HepG2 (cell line): ENCODE measurements around the gene SMIM44. TPM values are rescaled to one million over a fixed set of nuclear protein-coding genes. Genes with fewer than 3 reads are reported as not detected.

Source experiments
- HMG20B ChIP-seq: conservative IDR thresholded peaks from 2 replicates; pipeline ENCODE4 v1.6.1; 2016; ENCODE audit warnings: missing genetic modification reagents, missing compliant biosample characterization
- MZF1 ChIP-seq: sonication (generic); formaldehyde crosslinking; IDR thresholded peaks from 2 replicates; pipeline ENCODE4 v1.8.1; 2023; ENCODE audit warnings: mild to moderate bottlenecking, missing genetic modification reagents, borderline replicate concordance
- SMYD3 ChIP-seq: sonication (generic); formaldehyde crosslinking; IDR thresholded peaks from 2 replicates; pipeline ENCODE4 v1.8.1; 2023; ENCODE audit warnings: mild to moderate bottlenecking, missing genetic modification reagents
- SRF ChIP-seq: IDR thresholded peaks from 2 replicates; pipeline ENCODE4 v1.6.1; 2011; ENCODE audit warnings: mild to moderate bottlenecking, low read depth, low read length, moderate library complexity
- ZNF329 ChIP-seq: sonication (generic); formaldehyde crosslinking; IDR thresholded peaks from 2 replicates; pipeline ENCODE4 v1.9.0; 2021; ENCODE audit warnings: low read depth, mild to moderate bottlenecking, missing genetic modification reagents
- ZNF407 ChIP-seq: sonication (generic); formaldehyde crosslinking; IDR thresholded peaks from one replicate; pipeline ENCODE4 v1.5.1; 2020; ENCODE audit warnings: mild to moderate bottlenecking, missing genetic modification reagents; ENCODE audit errors: not compliant biosample characterization
- ZNF564 ChIP-seq: sonication (generic); formaldehyde crosslinking; IDR thresholded peaks from 2 replicates; pipeline ENCODE4 v1.8.1; 2023; ENCODE audit warnings: mild to moderate bottlenecking, missing genetic modification reagents
- polyA plus RNA-seq, 8 experiments: library from polyadenylated mRNA; depleted of rRNA in 3 of 8; stranded (reverse) in 7 of 8; unstranded in 1 of 8; fragments of >200 nt; fragmentation: Illumina TruSeq in 4 of 8; extraction: Trizol in 4 of 8; gene quantifications; 2 replicates each; pipeline versions ENCODE4 v1.2.1 to v1.2.3, GENCODE V29; 2011 to 2016; ENCODE audit warnings: low read depth in 4 of 8, missing spikeins in 1 of 8, mixed read lengths in 1 of 8; ENCODE audit not compliant: insufficient read depth in 1 of 8
- total RNA-seq, 5 experiments: library from RNA; depleted of rRNA; stranded (reverse); fragments of >200 nt; fragmentation: Illumina TruSeq; extraction: Trizol; gene quantifications; 2 replicates each; pipeline ENCODE4 v1.2.3, GENCODE V29; 2016; ENCODE audit warnings: low read depth in 1 of 5

SMIM44 gene
- total and polyA plus RNA-seq, 2 of the 13 experiments (the other 11 are each of a cell fraction or from before 2014, with no cell fraction given): not detected

DNA sequence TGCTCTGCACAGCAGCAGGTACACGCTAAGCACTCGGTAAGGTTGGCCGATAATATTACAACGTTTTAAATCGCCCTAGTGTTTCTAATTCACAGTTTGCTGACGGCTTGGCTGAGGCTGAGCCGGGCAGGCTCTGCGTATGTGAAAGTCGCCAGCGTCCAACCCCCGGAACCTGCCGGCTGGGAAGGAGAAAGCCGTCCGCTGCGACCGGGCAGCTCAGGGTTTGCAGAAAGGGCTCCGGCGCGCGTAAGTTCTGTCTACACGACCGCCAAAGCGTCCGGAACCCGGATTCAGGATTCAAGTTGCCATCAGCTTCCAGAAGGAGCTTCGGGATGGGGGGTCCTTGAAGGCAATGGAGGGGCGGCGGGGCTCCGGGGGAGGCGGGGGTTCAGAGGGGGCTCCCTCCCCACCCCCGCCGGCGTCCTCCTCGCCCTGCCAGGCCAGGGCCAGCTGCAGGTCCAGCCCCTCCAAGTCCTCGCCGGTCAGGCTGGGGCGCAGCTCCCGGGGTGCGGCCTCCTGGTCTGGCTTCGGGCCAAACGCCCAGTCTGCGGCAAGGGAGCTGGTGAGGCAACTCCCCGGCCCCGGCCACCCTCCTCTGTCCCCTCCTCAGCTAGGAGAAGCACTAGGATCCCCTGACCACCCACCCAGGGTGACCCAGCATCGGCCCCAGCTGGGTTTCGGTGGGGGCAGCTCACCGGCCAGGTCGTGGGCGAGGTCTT, 575 bp downstream of the SMIM44 start (continued):
- TF ChIP-seq ZNF407 (CRISPR knock-in tag): no peak
- TF ChIP-seq MZF1 (CRISPR knock-in tag): no peak
- no peak for TF ChIP-seq ZNF329 (CRISPR knock-in tag)
- TF ChIP-seq SMYD3 (CRISPR knock-in tag): no peak
- no peak for TF ChIP-seq SRF
- TF ChIP-seq ZNF564 (CRISPR knock-in tag): no peak
- TF ChIP-seq HMG20B (CRISPR knock-in tag): no peak
